GM19467 (cell line): Measurements from ENCODE around the gene PFKFB4.
"Not testable (repeated sequence)": the region's sequence is repeated elsewhere in the genome, so short reads cannot be mapped to it uniquely, and the experiment has no call there.

ENCODE experiments used
- ATAC-seq: cut with Tn5 transposase; IDR thresholded peaks from one replicate; pipeline ENCODE4 v1.9.1; 2021; ENCODE audit warnings: mild to moderate bottlenecking, moderate library complexity; ENCODE audit not compliant: unreplicated experiment

Gene PFKFB4

DNA sequence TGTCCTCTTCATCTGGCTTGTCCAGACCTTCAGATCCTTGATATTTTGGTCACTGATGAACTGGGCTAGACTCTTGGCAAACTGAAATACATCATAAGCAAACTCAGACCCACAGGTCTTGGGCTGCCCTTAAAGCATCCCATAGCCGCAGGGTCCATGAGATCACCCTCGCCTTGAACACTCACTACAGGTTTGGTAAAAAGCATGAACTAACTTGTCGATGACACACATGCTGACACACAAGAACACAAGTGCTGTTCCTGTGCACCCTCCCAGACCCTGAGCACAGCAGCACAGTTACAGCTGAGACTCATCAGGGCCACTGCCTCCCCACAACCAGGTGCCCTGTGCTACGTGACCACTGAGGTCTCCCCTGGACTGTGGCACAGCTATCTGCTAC is 21.0 kb downstream of the PFKFB4 start:
- no peak for ATAC-seq

DNA sequence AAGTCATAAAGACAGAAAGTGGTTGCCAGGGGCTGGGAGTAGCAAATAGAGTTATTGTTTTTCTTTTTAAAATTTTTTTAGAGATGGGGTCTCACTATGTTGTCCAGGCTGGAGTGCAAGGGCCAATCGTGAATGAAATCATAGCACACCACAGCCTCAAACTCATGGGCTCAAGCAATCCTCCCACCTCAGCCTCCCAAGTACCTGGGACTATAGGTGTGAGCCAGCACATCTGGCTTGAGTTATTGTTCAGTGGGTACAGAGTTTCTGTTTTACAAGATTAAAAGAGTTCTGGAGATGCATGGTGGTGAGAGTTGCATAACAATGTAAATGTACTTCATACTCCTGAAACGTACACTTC is 23.6 kb downstream of the PFKFB4 start:
- no peak for ATAC-seq

- no peak for ATAC-seq
Observed at GRCh38 chr3:48532271-48532976, 24.2 kb downstream of the PFKFB4 start.

DNA sequence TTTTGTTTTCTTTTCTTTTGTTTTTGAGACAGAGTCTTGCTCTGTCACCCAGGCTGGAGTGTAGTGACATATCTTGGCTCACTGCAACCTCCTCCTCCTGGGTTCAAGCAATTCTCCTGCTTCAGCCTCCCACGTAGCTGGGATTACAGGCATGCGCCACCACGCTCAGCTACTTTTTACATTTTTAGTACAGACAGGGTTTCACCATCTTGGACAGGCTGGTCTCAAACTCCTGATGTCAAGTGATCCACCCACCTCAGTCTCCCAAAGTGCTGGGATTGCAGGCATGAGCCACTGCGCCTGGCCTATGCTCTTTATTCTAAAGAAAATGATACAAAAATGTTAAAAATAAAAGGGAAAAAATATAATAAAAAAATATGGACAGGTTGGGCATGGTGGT is 25.9 kb downstream of the PFKFB4 start:
- not testable (repeated sequence) for ATAC-seq

DNA sequence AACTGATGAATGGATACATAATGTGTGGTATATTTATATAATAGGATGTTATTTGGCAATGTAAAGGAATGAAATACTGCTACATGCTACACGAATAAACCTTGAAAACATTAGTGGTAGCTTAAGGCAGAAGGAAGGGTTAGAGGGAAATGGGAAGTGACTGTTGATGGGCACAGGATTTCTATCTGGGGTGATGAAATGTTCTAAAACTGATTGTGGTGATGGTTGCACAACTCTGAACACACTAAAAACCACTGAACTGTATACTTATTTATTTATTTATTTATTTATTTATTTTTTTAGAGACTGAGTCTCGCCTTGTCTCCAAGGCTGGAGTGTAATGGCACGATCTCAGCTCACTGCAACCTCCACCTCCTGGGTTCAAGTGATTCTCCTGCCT is 27.8 kb downstream of the PFKFB4 start:
- ATAC-seq: no peak

DNA sequence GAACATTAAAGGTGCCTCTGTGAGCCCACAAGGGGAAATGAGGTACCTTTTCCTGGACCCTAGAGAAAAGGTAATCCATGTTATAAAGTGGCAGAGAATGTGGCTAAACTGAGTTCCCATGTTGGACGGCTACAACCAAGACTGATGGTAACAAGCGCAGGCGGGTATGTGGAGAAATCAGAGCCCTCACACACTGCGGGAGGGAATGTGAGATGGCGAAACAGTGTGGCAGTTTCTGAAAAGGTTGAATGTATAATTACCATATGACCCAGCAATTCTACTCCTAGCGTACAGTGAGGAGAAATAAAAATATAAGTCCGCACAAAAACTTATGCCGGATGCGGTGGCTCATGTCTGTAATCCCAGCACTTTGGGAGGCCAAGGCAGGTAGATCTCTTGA is 28.6 kb downstream of the PFKFB4 start:
- ATAC-seq: no peak

DNA sequence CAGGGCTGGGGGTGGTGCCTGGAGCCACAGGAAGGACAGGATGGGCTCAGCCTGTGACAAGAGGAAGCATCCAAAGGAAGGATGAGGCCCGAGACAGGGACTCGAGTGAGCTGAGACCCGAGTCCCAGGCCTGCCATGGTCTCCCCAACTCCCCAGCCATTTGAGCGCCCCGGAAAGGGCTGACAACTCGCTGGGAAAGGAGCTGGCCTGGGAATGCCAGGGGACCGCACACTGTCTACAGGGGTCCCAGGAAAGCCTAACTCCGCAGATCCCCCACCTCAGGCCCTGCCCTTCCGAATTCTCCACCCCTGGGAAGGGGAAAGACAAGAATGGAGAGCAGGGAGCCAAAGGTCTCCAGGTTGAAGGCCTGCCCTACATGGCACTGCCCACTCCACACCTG is 31.6 kb downstream of the PFKFB4 start:
- no peak for ATAC-seq

DNA sequence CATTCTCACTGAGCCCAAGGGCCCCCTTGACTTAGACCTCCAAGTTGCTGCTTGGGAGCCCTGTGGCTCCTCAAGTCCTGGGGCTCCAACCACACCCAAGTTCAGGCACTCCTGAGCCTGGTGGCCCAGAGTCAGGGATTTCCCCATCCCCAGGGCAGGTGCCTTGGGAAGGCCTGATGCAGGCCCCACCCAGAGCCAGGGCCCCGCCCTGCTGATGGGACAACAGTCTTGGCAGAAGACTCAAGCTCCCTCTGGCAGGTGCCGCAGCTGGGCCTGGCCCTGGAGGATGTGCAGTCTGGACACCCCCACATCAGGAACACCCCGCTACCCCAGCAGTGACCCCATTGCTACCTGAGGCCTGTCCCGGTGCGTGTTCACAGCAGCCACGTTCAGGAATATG is 35.0 kb downstream of the PFKFB4 start:
- no peak for ATAC-seq

DNA sequence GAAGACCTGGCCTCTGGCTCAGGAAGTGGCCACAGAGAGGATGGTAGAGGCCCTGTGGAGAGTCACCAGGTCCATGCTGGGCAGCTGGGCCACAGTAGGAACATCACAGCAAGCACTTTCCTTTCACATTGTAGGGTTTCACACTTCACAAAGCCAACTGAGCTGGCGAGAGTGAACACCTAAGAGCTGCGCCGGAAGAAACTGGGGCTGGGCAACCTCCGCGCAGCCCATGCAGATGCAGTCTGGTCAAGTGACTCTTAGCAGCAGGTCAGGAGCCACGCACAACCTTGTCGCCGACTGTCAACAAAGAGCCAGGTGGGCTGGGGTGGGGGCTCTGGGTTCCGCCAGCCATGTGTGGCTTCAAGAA is 37.3 kb downstream of the PFKFB4 start:
- no peak for ATAC-seq

GRCh38 chr3:48518638-48519276 is 37.8 kb downstream of the PFKFB4 start:
- no peak for ATAC-seq

- ATAC-seq: no peak
Observed at GRCh38 chr3:48518069-48518468, 38.5 kb downstream of the PFKFB4 start.

DNA sequence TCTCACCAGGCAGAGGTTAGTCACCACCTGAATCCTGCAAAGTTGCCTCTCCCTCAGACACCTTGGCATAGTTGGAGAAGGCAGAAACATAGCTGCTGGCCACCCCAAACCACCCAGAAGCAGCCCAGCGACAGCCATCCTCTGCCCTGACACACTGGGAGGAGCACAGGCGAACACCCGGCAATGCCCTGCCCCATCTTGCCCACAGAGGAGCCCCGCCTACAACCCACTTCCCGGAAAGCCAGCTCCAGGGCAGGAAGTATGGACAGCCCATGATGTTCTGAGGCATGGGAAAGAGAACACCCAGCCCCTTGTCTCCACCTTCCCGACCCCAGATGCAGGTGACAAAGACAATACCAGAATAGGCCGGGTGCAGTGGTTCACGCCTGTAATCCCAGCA is 40.0 kb downstream of the PFKFB4 start:
- no peak for ATAC-seq

GRCh38 chr3:48514431-48515227 is 42.0 kb downstream of the PFKFB4 start:
- ATAC-seq: no peak

GRCh38 chr3:48511551-48511950 is 45.1 kb downstream of the PFKFB4 start:
- ATAC-seq: no peak

GRCh38 chr3:48507256-48508061 is 49.1 kb downstream of the PFKFB4 start:
- ATAC-seq: peak; percentile 67

DNA sequence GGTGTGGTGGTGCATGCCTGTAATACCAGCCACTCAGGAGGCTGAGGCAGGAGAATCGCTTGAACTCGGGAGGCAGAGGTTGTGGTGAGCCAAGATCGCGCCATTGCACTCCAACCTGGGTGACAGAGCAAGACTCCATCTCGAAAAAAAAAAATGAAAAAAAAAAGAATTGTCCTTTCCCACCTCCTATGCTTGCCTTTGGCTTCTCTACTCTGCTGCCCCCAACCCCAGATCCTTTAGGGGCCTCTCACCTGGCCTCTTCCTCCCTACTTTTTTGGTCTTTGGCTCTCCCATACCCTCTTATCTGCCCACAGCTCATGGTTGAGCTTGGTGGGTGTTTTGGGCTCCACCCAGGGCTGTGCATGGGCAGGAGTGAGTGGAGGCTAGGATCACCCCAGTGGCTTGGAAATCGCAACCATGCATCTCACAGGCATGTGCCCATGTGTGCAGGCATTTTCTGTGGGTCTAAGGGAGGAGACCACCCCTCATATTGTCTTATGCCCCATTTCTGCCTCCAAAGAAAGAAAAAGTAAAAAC is 50.6 kb downstream of the PFKFB4 start:
- ATAC-seq: no peak

- ATAC-seq: no peak
Observed at GRCh38 chr3:48505146-48505545, 51.5 kb downstream of the PFKFB4 start.

GRCh38 chr3:48504051-48504946 is 52.3 kb downstream of the PFKFB4 start, which contains the start of gene SHISA5:
SHISA5 (minus strand) TSS chr3:48504174; CDS start chr3:48504094, 80 bp downstream.
- ATAC-seq: no peak

GRCh38 chr3:48503401-48504050 is 53.1 kb downstream of the PFKFB4 start:
- ATAC-seq: no peak
